ENCODE data around the gene NLRC3. TPM values are rescaled to one million over a fixed set of nuclear protein-coding genes. Genes with fewer than 3 reads are reported as not detected.

The NLRC3 gene
- total RNA-seq, 4 donors from 2014 or later = 0.70 to 4.0 (median 1.8) TPM

GRCh38 chr16:3564130-3564888, 12.9 kb downstream of the NLRC3 start:
- TF ChIP-seq CTCF (IDR thresholded peaks at IDR 0.05) (no peak), POLR2A (IDR thresholded peaks at IDR 0.05) (no peak)
- Histone ChIP-seq H3K4me1 (no peaks in the 10 kb centered on the region), H3K27ac (no peak overlapping the region), H3K9me3 (no peaks in the 10 kb centered on the region), H3K4me3 (no peak overlapping the region), H3K36me3 (peaks cover 0 to 9% (median 0%) of the 10 kb centered on the region in 3 donors), H3K27me3 (no peaks in the 10 kb centered on the region)
- no peak for DNase-seq
- intact Hi-C loops (cut with DNase I) = no loop called here
- 91 to 92% methylated on average over 9 to 12 of the region's 43 CpGs for WGBS, 2 donors

GRCh38 chr16:3562914-3563480, 14.2 kb downstream of the NLRC3 start:
- Histone ChIP-seq H3K9me3 (no peaks in the 10 kb centered on the region), H3K36me3 (peaks cover 0 to 9% (median 0%) of the 10 kb centered on the region in 3 donors), H3K4me1 (no peaks in the 10 kb centered on the region), H3K27me3 (no peaks in the 10 kb centered on the region), H3K27ac (no peak overlapping the region), H3K4me3 (no peak overlapping the region)
- DNase-seq = no peak
- TF ChIP-seq CTCF (IDR thresholded peaks at IDR 0.05) (no peak), POLR2A (IDR thresholded peaks at IDR 0.05) (no peak)
- intact Hi-C loops (cut with DNase I) = no loop called here
- WGBS, 2 donors = 90% methylated on average over 7 of the region's 29 CpGs; no CpG with 5 or more reads in 1 of the 2 donors

GRCh38 chr16:3561626-3562025, 15.6 kb downstream of the NLRC3 start:
- Histone ChIP-seq H3K36me3 (peaks cover 0 to 9% (median 0%) of the 10 kb centered on the region in 3 donors), H3K27me3 (no peaks in the 10 kb centered on the region), H3K4me3 (no peak overlapping the region), H3K27ac (no peak overlapping the region), H3K9me3 (no peaks in the 10 kb centered on the region), H3K4me1 (no peaks in the 10 kb centered on the region)
- 80 to 96% methylated on average over 8 to 10 of the region's 15 CpGs for WGBS, 2 donors
- no peak for DNase-seq
- TF ChIP-seq CTCF (IDR thresholded peaks at IDR 0.05) (no peak), POLR2A (IDR thresholded peaks at IDR 0.05) (no peak)
- intact Hi-C loops (cut with DNase I) = no loop called here

GRCh38 chr16:3554351-3554928, 22.8 kb downstream of the NLRC3 start:
- WGBS, 2 donors = 89 to 93% methylated on average over 5 of the region's 7 CpGs
- no peak for DNase-seq
- no peaks in the 10 kb centered on the region for H3K36me3 ChIP-seq
- no peaks in the 10 kb centered on the region for H3K9me3 ChIP-seq
- intact Hi-C loops (cut with DNase I) = no loop called here
- H3K27ac ChIP-seq = no peak overlapping the region
- TF ChIP-seq POLR2A (IDR thresholded peaks at IDR 0.05) = no peak
- no peak for TF ChIP-seq CTCF (IDR thresholded peaks at IDR 0.05)
- H3K4me3 ChIP-seq = no peak overlapping the region
- H3K4me1 ChIP-seq = peaks cover 0 to 3% (median 0%) of the 10 kb centered on the region in 3 donors
- no peaks in the 10 kb centered on the region for H3K27me3 ChIP-seq

Data from esophagus squamous epithelium (tissue), 5 donors.